ENCODE results near the gene FXYD3.

Gene FXYD3

GRCh38 chr19:35169221-35169995 is 53.8 kb downstream of the FXYD3 start:
- no peak overlapping the region for H3K27ac ChIP-seq

GRCh38 chr19:35170359-35171061 is 54.9 kb downstream of the FXYD3 start:
- H3K27ac ChIP-seq: no peak overlapping the region
- TF ChIP-seq CTCF (IDR thresholded peaks at IDR 0.05) (no peak), ZFX (IDR thresholded peaks at IDR 0.05; ENCODE audit: borderline replicate concordance) (no peak)

More at GRCh38 chr19:35169221-35169995, 53.8 kb downstream of the FXYD3 start:
- TF ChIP-seq CTCF (IDR thresholded peaks at IDR 0.05): no peak
- TF ChIP-seq ZFX (IDR thresholded peaks at IDR 0.05; ENCODE audit: borderline replicate concordance): no peak

- H3K27ac ChIP-seq: no peak overlapping the region
- no peak for TF ChIP-seq CTCF (IDR thresholded peaks at IDR 0.05)
- TF ChIP-seq ZFX (IDR thresholded peaks at IDR 0.05; ENCODE audit: borderline replicate concordance): no peak
Measured at GRCh38 chr19:35171730-35172129, 56.1 kb downstream of the FXYD3 start.
